B cell (primary cell): Measurements from ENCODE around the gene CSF1. TPM values are rescaled to one million over a fixed set of nuclear protein-coding genes. Genes with fewer than 3 reads are reported as not detected.

Experiments used
- ATAC-seq: fragments of 200-7000 bp; cut with Tn5 transposase; one replicate; pipeline ENCODE4 v1.10.0; 2021; ENCODE audit warnings: low read depth, mild to moderate bottlenecking, moderate number of reproducible peaks, moderate library complexity
- CTCF ChIA-PET: fragments of 350-600 bp; sonication (Branson Sonifier 250); formaldehyde crosslinking; loops from one replicate; lab custom pipeline; 2021; ENCODE audit warnings: antibody characterized with exemption, inconsistent platforms; lab: Charles Lee
- POLR2A ChIA-PET: fragments of 350-600 bp; sonication (Branson Sonifier 250); formaldehyde crosslinking; loops from one replicate; lab custom pipeline; 2021; ENCODE audit warnings: antibody characterized with exemption; lab: Charles Lee
- DNase-seq: peaks from one replicate; pipeline ENCODE4 v3.0.0; 2013
- H2AFZ ChIP-seq: 2 replicates; pipeline ENCODE4 v1.6.1; 2012; ENCODE audit warnings: mild to moderate bottlenecking, low read depth, low read length; ENCODE audit not compliant: insufficient read depth, poor library complexity, severe bottlenecking
- H3K27ac ChIP-seq, 2 donors: 1 replicate in 1 of 2; 2 replicates in 1 of 2; pipeline ENCODE4 v1.5.1; 2012 to 2013; ENCODE audit warnings: low read length in 2 of 2, mild to moderate bottlenecking in 2 of 2, moderate library complexity in 1 of 2
- H3K27me3 ChIP-seq, 4 experiments: fragments of 200-600 bp in 1 of 4; sonication (generic) in 1 of 4; replicated peaks in 1 of 4; 1 replicate in 2 of 4; 2 replicates in 2 of 4; pipeline versions ENCODE4 v1.6.1 to v1.7.0; 2013 to 2016; ENCODE audit warnings: low read length in 3 of 4, mild to moderate bottlenecking in 2 of 4, mixed read lengths in 1 of 4, moderate library complexity in 1 of 4; ENCODE audit not compliant: insufficient read depth in 4 of 4, control insufficient read depth in 3 of 4; ENCODE audit errors: control extremely low read depth in 1 of 4
- H3K36me3 ChIP-seq, 2 experiments: replicated peaks in 1 of 2; 1 replicate in 1 of 2; 2 replicates in 1 of 2; pipeline versions ENCODE4 v1.6.1 to v1.7.1; 2013; ENCODE audit warnings: low read length in 1 of 2; ENCODE audit not compliant: insufficient read depth in 2 of 2, control insufficient read depth in 1 of 2; ENCODE audit errors: control extremely low read depth in 1 of 2, extremely low read depth in 1 of 2
- H3K4me1 ChIP-seq, 2 donors: fragments of 200-600 bp in 1 of 2; sonication (generic) in 1 of 2; 1 replicate in 1 of 2; 2 replicates in 1 of 2; pipeline versions ENCODE4 v1.5.1 to v1.6.1; 2013 to 2017; ENCODE audit warnings: low read length in 2 of 2; ENCODE audit not compliant: control insufficient read depth in 2 of 2, insufficient read depth in 2 of 2
- H3K4me2 ChIP-seq: replicated peaks from 2 replicates; pipeline ENCODE3; 2012; ENCODE audit warnings: mild to moderate bottlenecking, low read depth, low read length; ENCODE audit not compliant: poor library complexity, severe bottlenecking
- H3K4me3 ChIP-seq, 5 experiments: fragments of 200-600 bp in 1 of 5; sonication (generic) in 1 of 5; 1 replicate in 3 of 5; 2 replicates in 2 of 5; pipeline versions ENCODE4 v1.5.1 to v1.7.0; 2011 to 2016; ENCODE audit warnings: low read length in 4 of 5, mild to moderate bottlenecking in 4 of 5, low read depth in 2 of 5, control low read depth in 1 of 5, moderate library complexity in 1 of 5; ENCODE audit not compliant: insufficient read depth in 1 of 5; ENCODE audit errors: control extremely low read depth in 1 of 5, extremely low read depth in 1 of 5
- H3K79me2 ChIP-seq: fragments of 200-600 bp; sonication (generic); one replicate; pipeline ENCODE4 v1.6.0; 2016; ENCODE audit warnings: low read length; ENCODE audit not compliant: control insufficient read depth, insufficient read depth
- H3K9ac ChIP-seq: fragments of 200-600 bp; sonication (generic); 2 replicates; pipeline ENCODE4 v1.6.1; 2017; ENCODE audit warnings: mild to moderate bottlenecking, low read length, moderate library complexity
- H3K9me3 ChIP-seq, 3 donors: one replicate each; pipeline versions ENCODE4 v1.6.1 to v1.7.1; 2013; ENCODE audit warnings: low read length in 2 of 3; ENCODE audit not compliant: control insufficient read depth in 2 of 3, insufficient read depth in 1 of 3; ENCODE audit errors: control extremely low read depth in 1 of 3
- H4K20me1 ChIP-seq: 2 replicates; pipeline ENCODE4 v1.6.0; 2012; ENCODE audit warnings: mild to moderate bottlenecking, low read length; ENCODE audit not compliant: insufficient read depth, control insufficient read depth, poor library complexity, severe bottlenecking
- H3K27ac Mint-ChIP-seq: one replicate; pipeline ENCODE4 v1.8.0; 2021; ENCODE audit warnings: mixed read lengths
- H3K27me3 Mint-ChIP-seq: one replicate; pipeline ENCODE4 v1.8.0; 2021; ENCODE audit warnings: mixed read lengths
- H3K4me1 Mint-ChIP-seq: one replicate; pipeline ENCODE4 v1.8.0; 2021; ENCODE audit warnings: mixed read lengths
- H3K4me3 Mint-ChIP-seq: one replicate; pipeline ENCODE4 v1.8.0; 2021; ENCODE audit warnings: mixed read lengths
- H3K9me3 Mint-ChIP-seq: one replicate; pipeline ENCODE4 v1.8.0; 2022; ENCODE audit warnings: mixed read lengths; ENCODE audit not compliant: insufficient read depth
- EZH2 ChIP-seq: IDR thresholded peaks from 2 replicates; pipeline ENCODE4 v1.6.1; 2012; ENCODE audit warnings: borderline replicate concordance, low read depth, mild to moderate bottlenecking, moderate library complexity, low read length; ENCODE audit not compliant: insufficient read depth, poor library complexity, severe bottlenecking
- WGBS: methylation state at CpG from one replicate; pipeline ENCODE4 v1.1.5; 2013; ENCODE audit warnings: missing lambda C conversion rate; ENCODE audit not compliant: insufficient coverage; 5-methylcytosine and 5-hydroxymethylcytosine counted together
- intact Hi-C: fragments of 100-400 bp; cut with micrococcal nuclease; formaldehyde crosslinking; loops from one replicate; pipeline ENCODE4 v1.10.0; 2022
- polyA plus RNA-seq: library from polyadenylated mRNA; depleted of rRNA; stranded (reverse); fragments of >200 nt; gene quantifications from 2 replicates; pipeline ENCODE4 v1.2.3, GENCODE V29; 2012
- total RNA-seq, 2 donors: library from RNA; stranded (reverse); fragments of 120-200 nt in 1 of 2; gene quantifications; 1 replicate in 1 of 2; 2 replicates in 1 of 2; pipeline versions ENCODE4 v1.2.3 to v1.2.4, GENCODE V29; 2013 to 2022
- TF ChIP-seq, protein P1 (sequence below): fragments of 200-600 bp; IDR thresholded peaks from one replicate; pipeline ENCODE4 v1.8.0; 2022; ENCODE audit warnings: antibody characterized with exemption, mild to moderate bottlenecking

Gene CSF1
- total and polyA plus RNA-seq, 2 donors (not counting 1 experiment from before 2014, with no cell fraction given): 0.55 to 4.2 TPM

DNA sequence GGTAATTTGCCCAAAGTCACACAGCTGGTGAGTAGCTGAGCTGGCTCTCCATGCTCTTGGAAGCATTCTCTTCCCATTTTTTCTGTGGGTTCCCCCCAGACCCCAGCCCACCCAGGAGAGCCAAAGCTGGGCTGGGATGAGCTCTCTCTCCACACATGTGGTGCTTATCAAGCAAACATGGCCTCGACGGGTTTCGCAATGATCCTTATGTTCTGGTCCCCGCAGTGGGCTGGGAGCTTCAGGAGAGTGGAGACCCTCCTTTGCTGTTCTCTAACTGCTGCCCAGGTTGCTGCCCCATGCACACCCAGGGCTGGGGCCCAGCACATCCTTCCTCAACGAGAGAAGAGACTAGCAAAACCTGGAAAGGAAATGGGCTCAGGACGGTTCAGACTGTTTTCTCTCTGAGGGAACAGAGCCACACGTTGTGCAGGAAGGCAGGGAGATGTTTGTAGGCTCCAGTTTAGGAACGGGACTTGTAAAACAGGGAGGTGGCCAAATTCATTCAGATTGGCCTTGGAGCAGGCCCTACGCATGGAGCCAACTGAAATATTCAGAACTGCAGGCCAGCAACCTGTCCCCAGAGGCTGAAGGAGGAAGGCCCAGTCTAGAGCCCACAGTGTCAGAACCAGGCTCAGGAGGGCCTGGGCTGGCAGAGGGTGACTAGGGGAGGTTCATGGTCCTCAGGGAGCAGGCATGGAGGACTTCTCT lies 27.2 kb upstream of the CSF1 start:
- TF ChIP-seq, protein P1, sequence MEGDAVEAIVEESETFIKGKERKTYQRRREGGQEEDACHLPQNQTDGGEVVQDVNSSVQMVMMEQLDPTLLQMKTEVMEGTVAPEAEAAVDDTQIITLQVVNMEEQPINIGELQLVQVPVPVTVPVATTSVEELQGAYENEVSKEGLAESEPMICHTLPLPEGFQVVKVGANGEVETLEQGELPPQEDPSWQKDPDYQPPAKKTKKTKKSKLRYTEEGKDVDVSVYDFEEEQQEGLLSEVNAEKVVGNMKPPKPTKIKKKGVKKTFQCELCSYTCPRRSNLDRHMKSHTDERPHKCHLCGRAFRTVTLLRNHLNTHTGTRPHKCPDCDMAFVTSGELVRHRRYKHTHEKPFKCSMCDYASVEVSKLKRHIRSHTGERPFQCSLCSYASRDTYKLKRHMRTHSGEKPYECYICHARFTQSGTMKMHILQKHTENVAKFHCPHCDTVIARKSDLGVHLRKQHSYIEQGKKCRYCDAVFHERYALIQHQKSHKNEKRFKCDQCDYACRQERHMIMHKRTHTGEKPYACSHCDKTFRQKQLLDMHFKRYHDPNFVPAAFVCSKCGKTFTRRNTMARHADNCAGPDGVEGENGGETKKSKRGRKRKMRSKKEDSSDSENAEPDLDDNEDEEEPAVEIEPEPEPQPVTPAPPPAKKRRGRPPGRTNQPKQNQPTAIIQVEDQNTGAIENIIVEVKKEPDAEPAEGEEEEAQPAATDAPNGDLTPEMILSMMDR: no peak
- no peak for TF ChIP-seq EZH2
- no peak for ATAC-seq

DNA sequence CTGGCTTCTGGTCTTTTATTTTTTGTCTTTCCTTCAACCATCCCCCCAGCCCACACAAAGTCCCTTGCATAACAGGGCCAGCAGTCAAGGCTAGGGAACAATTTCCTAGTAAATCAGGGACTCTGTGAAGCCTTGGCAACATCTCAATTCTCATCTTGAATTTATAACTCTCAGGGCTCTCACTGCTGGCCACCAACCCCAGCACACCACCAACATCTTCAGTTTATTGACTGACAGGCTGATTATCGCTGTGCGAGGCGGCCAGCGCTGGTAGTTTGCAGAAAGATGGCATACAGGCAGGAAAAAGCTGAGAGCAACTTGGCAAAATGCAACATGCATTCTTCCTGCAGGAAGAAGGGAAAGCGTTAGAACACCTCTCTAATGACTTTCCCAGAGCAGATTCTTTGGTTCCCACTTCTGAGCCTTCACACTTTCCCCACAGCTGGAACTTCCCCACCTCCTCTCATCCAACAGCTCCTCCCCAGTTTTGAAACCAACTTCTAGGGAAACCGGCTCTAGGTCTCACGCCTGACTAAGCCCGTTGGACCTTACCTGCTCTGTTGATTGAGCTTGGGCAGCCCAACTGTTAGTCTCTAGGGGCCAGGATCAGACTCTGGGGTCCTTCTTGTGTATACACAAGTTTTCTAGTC lies 26.3 kb upstream of the CSF1 start:
- intact Hi-C loops: no loop called here
- Mint-ChIP-seq H3K27ac (no peak overlapping the region), H3K27me3 (peaks cover 3% of the 10 kb centered on the region), H3K4me1 (peaks cover 47% of the 10 kb centered on the region), H3K4me3 (no peak overlapping the region), H3K9me3 (no peaks in the 10 kb centered on the region)
- no peak for DNase-seq
- H3K4me3 ChIP-seq: no peak overlapping the region
- 95% methylated on average over 8 of the region's 8 CpGs for WGBS
- no peaks in the 10 kb centered on the region for H3K27me3 ChIP-seq
- no peaks in the 10 kb centered on the region for H3K36me3 ChIP-seq
- H3K27ac ChIP-seq: no peak overlapping the region
- H4K20me1 ChIP-seq: no peaks in the 10 kb centered on the region
- H3K9ac ChIP-seq: no peak overlapping the region
- H3K4me1 ChIP-seq: peaks cover 34 to 41% of the 10 kb centered on the region in 2 donors
- no peaks in the 10 kb centered on the region for H3K79me2 ChIP-seq
- ATAC-seq: no peak
- CTCF ChIA-PET: interaction anchor here (2.3 kb wide), 1 partner anchor 100 kb away, joined by 11 read pairs; the partner anchor contains the start of gene AHCYL1
- POLR2A ChIA-PET: no interaction called here
- H3K9me3 ChIP-seq: no peaks in the 10 kb centered on the region
- TF ChIP-seq, protein P1: no peak
- TF ChIP-seq EZH2: no peak
- no peak overlapping the region for H3K4me2 ChIP-seq
- H2AFZ ChIP-seq: no peak overlapping the region

More for the DNA sequence above, 27.2 kb upstream of the CSF1 start:
- Mint-ChIP-seq H3K4me3 (no peak overlapping the region), H3K4me1 (peaks cover 39% of the 10 kb centered on the region), H3K27ac (peak overlapping the region; percentile 51), H3K9me3 (no peaks in the 10 kb centered on the region), H3K27me3 (peaks cover 3% of the 10 kb centered on the region)
- no peak overlapping the region for H3K4me3 ChIP-seq
- H3K9me3 ChIP-seq: no peaks in the 10 kb centered on the region
- H3K36me3 ChIP-seq: no peaks in the 10 kb centered on the region
- intact Hi-C loops: no loop called here
- peaks cover 0 to 4% (median 2%) of the 10 kb centered on the region in 4 experiments for H3K27me3 ChIP-seq
- ChIA-PET CTCF (no interaction called here), POLR2A (interaction anchor here (0.6 kb wide), 1 partner anchor 64 kb away, joined by 10 read pairs; no protein-coding TSS in a partner anchor)
- H4K20me1 ChIP-seq: no peaks in the 10 kb centered on the region
- H3K27ac ChIP-seq: no peak overlapping the region
- no peak for DNase-seq
- no peaks in the 10 kb centered on the region for H3K79me2 ChIP-seq
- 78% methylated on average over 9 of the region's 9 CpGs for WGBS
- H3K4me1 ChIP-seq: peaks cover 28 to 32% of the 10 kb centered on the region in 2 donors
- no peak overlapping the region for H3K9ac ChIP-seq
- no peak overlapping the region for H2AFZ ChIP-seq
- H3K4me2 ChIP-seq: no peak overlapping the region
